AG08395 (cell line): ENCODE measurements around the gene CELA2A.
"Not testable (repeated sequence)": the region's sequence is repeated elsewhere in the genome, so short reads cannot be mapped to it uniquely, and the experiment has no call there.

Experiments used
- DNase-seq: peaks from one replicate; pipeline ENCODE4 v3.0.0; 2012; ENCODE audit warnings: mixed read lengths, low spot score

CELA2A gene

DNA sequence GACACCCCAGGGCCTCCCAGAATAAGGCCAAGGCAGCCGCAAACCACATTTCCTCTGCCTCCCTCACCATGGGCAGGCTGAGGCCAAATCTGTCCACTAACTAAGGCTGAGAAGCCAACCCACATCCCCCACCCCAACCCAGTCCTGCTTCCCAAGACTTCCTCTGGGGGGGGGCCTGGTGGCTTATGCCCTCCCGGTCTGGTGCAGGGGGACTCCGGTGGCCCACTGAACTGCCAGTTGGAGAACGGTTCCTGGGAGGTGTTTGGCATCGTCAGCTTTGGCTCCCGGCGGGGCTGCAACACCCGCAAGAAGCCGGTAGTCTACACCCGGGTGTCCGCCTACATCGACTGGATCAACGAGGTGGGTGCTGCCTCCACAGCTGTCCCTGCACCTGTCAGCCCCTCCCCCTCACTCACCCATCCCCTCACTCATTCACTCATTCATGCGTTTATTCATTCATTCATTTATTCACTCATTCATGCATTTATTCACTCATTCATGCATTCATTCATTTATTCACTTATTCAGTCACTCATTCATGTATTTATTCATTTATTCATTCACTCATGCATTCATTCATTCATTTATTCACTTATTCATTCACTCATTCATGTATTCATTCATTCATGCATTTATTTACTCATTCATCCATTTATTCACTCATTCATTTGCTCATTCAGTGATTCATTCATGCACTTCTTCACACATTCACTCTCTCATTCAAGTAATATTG lies 11.0 kb upstream of the CELA2A start:
- no peak for DNase-seq

DNA sequence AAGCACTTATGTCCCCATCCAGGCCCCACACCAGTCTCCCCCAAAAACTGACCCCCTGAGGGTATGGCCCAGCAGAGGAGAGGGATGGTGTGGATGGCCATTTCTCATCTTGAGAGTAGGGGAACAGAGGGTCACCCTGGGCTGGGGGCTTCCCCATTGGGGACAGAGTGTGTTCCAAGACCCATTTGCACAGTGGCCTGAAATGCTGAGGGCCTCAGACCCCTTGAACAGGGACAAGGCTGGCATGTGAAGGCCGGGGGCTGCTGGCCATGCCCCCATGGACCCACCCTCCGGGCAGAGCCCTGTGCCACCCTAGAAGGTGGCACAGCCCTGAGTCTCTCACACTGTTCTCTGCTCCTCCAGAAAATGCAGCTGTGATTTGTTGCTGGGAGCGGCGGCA lies 10.3 kb upstream of the CELA2A start:
- no peak for DNase-seq

DNA sequence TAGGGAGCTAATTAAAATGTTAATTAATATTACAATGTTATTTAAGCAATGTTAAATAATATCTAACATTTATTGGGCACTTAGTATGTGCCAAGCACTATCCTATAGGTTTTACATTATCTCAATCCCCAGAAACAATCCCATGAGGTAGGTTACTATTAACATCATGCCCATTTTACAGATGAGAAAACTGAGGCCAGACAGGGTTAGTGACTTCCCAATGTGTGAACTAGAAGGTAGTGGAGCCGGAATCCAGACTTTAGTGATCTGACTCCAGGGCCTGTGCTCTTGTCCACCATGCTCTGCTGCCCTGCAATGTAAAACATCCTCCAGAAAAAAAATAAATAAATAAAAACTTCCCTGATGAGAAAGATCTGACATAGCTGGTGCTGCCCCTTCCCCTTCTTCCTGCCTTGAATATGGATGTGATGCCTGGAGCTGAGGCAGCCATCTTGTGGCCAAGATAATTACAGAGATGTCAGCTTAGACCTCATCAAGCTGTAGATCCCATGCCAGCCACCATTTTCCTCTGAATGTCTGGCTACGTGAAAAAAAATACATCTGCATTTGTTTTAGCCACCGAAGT lies 7.6 kb upstream of the CELA2A start:
- no peak for DNase-seq

- DNase-seq = no peak
Measured at GRCh38 chr1:15449567-15449966, 7.0 kb upstream of the CELA2A start.

GRCh38 chr1:15451014-15451722 lies 5.4 kb upstream of the CELA2A start:
- DNase-seq = no peak

DNA sequence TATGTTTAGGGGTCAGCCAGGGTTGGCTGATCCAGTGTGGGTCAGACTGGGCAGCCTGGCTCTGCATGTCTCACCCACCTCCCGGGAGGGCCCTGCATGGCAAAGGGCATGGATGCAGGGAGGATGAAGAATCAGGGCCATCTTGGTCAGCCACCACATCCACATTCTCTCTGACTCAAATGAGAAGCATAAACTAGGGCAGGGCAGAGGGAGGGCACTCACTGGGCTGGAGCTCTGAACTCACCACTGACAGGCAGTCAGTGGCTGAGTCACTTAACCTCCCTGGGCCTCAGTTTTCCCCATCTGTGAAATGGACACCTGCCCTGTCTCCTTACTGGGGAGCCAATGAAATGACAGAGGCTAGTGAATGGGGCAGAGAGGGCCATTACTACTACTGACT lies 4.3 kb upstream of the CELA2A start:
- DNase-seq = no peak

- no peak for DNase-seq
Measured at GRCh38 chr1:15452866-15453571, 3.5 kb upstream of the CELA2A start.

GRCh38 chr1:15453734-15454133 lies 2.8 kb upstream of the CELA2A start:
- DNase-seq = no peak

- DNase-seq = no peak
Measured at GRCh38 chr1:15454256-15454655, 2.3 kb upstream of the CELA2A start.

GRCh38 chr1:15455522-15455921 lies 1.0 kb upstream of the CELA2A start:
- DNase-seq = no peak

DNA sequence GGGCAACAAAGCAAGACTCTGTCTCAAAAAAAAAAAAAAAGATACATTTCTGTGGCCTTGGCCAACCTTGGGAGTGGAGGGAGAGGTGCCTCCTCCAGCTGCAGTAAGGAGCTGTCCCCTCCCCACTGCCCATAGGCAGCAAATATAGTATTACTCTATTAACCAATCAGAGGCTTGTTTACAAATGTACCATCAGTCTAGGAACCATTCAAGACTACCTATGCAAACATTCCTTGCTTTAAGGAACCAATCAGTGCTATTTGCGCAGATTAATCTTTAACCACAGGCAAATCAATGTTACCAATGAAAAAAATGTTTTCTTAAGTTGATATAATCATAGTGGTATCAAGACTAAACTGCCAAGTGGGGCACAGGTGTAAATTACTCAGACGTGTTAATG lies 1.1 kb downstream of the CELA2A start:
- no peak for DNase-seq

DNA sequence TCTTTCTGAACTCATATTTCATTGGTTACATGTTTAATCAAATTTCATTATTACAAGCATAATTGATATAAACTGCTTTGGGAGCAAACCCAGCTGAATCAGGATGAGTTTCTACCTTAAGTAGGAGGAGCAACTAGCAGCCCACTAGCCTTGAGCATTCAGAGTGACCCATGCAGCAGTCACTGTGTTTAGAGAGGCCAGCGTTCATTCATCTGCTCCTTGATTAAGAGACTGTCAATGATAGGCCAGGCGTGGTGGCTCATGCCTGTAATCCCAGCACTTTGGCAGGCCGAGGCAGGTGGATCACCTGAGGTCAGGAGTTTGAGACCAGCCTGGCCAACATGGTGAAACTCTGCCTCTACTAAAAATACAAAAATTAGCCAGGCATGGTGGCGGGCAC lies 1.9 kb downstream of the CELA2A start:
- DNase-seq = not testable (repeated sequence)

DNA sequence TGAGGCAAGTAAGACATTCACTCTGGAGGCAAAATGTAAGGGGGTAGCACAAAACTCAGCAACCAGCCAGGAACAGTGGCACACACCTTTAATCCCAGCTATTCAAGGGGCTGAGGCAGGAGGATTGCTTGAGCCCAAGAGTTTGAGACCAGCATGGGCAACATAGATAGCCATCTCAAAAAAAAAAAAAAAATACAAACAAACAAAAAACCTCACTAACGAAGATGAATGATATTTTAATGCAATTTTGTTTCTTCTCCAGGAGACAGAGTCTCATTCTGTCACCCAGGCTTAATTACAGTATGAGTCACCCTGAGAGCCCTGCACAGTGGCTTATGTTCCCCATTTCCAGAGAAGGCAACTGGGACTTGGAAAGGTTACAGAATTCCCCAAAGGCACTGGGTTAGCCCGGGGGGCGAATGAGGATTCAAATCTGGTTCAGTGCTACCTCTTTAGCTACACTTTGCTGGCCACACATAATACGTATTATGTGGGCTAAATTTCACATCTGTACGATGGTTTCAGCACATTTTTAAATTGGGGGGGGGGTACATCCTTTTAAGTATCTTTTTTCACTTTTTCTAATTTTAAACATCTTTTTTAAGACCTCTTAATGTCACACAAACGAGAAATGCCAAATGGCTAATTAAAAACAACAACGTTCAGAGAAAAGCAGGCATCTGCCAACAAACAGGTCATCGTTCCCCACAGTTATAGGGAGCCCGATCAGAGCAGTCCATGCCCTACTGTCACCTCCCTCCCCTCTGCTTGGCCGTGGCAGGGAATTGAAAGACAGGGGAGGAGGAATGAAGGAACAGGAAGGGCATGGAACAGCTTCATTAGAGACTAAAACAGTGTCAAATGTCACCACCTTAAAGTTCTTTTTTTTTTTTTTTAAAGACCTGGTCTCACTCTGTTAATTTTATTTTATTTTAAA lies 3.5 kb downstream of the CELA2A start:
- DNase-seq = peak; percentile 43

- no peak for DNase-seq
Measured at GRCh38 chr1:15460708-15461095, 4.2 kb downstream of the CELA2A start.

DNA sequence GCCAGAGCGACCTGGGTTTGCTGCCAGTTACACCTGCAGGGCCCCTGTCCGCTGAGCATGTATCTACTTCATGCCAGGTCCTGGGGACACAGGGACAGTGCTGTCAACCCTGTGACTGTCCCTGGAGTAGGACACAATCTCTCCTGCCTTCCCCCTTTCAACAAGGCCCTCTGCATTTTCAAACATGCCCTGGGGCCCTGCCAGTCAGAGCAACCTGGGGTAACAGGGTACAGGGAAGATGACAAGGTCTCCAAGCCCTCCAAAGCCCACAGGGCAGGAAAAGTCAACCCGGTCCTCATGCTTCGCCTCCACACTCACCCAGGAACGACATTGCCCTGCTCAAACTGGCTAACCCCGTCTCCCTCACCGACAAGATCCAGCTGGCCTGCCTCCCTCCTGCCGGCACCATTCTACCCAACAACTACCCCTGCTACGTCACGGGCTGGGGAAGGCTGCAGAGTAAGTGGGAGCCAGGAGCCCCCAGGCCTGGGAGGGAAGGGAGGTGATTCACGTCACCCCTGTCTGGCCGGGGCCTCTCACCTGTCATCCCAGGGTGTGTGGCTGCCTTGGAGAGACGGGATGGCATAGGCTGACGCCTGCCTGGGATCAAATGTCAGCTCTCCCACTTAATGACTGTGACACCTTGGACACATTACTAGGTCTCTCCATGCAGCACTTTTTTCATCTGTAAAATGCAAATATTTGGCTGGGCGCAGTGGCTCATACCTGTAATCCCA lies 6.7 kb downstream of the CELA2A start:
- DNase-seq = not testable (repeated sequence)

GRCh38 chr1:15463926-15464322 lies 7.4 kb downstream of the CELA2A start:
- DNase-seq = not testable (repeated sequence)

GRCh38 chr1:15465674-15466073 lies 9.1 kb downstream of the CELA2A start:
- DNase-seq = no peak

DNA sequence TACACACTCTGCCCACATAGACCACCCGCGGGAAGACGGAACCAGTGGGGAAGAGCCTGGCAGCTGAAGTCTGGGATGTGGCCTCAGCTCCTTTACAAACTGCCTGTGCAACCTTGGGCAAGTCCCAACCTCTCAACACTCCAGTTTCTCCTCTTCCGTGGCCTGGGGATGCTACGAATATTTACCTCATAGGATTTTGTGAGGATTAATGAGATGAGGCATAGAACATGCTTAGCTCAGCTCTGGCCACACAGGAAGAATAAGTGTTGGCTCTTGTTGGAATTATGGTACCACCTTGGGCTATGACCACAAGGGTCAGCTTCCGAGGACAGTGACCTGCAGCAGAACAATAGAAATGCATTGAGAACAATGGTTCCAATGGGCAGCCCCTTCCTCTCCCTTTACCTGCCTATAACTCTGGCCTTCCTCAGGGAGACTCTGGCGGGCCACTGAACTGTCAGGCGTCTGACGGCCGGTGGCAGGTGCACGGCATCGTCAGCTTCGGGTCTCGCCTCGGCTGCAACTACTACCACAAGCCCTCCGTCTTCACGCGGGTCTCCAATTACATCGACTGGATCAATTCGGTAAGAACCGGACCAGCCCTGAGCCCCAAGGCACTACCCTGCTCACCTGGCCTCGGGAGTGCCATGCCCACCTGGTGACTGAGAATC lies 10.6 kb downstream of the CELA2A start:
- DNase-seq = not testable (repeated sequence)

- no peak for DNase-seq
Measured at GRCh38 chr1:15468145-15468544, 11.6 kb downstream of the CELA2A start.

- DNase-seq = no peak
Measured at GRCh38 chr1:15469361-15469760, 12.8 kb downstream of the CELA2A start.
